ENCODE measurements around the gene CLDND2.

DNA sequence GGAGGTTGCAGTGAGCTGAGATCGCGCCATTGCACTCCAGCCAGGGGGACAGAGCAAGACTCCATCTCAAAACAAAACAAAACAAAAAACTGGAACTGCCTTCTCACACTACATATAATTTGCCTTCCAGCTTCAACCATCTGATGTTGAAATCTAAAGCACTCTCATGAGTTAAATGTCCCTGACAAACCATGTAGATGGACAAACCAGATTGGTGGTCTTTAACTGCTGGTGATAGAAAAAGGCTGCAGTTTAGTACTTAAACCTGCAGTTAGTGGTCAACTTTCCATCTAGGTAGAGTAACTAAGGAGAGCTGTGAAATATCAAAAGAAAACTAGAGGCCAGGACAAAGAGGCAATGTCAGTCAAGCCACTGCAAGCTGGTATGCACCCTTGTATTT lies 27.4 kb upstream of the CLDND2 start:
- TF ChIP-seq POLR2A (IDR thresholded peaks at IDR 0.05; ENCODE audit: low read length), result no peak
- no peak for TF ChIP-seq GATA1 (IDR thresholded peaks at IDR 0.05; ENCODE audit: low read depth, low read length)
